Glutamatergic neuron (in vitro differentiated cells): Measurements from ENCODE around the gene AP3D1. TPM values are rescaled to one million over a fixed set of nuclear protein-coding genes. Genes with fewer than 3 reads are reported as not detected.

Experiments
- DNase-seq: peaks from one replicate; pipeline ENCODE4 v3.0.0; 2022
- H3K27ac Mint-ChIP-seq: one replicate; pipeline ENCODE4 v1.8.0; 2020; ENCODE audit warnings: mild to moderate bottlenecking, mixed read lengths, inconsistent platforms; ENCODE audit not compliant: unreplicated experiment
- H3K27me3 Mint-ChIP-seq: one replicate; pipeline ENCODE4 v1.8.0; 2020; ENCODE audit warnings: mild to moderate bottlenecking, moderate library complexity, mixed read lengths, inconsistent platforms; ENCODE audit not compliant: unreplicated experiment
- H3K36me3 Mint-ChIP-seq: one replicate; pipeline ENCODE4 v1.8.0; 2020; ENCODE audit warnings: mild to moderate bottlenecking, mixed read lengths, inconsistent platforms; ENCODE audit not compliant: unreplicated experiment
- H3K4me1 Mint-ChIP-seq: one replicate; pipeline ENCODE4 v1.8.0; 2020; ENCODE audit warnings: mild to moderate bottlenecking, low read depth, mixed read lengths, inconsistent platforms; ENCODE audit not compliant: unreplicated experiment
- H3K4me3 Mint-ChIP-seq: one replicate; pipeline ENCODE4 v1.8.0; 2020; ENCODE audit warnings: mild to moderate bottlenecking, mixed read lengths, inconsistent platforms; ENCODE audit not compliant: unreplicated experiment
- H3K9me3 Mint-ChIP-seq: one replicate; pipeline ENCODE4 v1.8.0; 2020; ENCODE audit warnings: mild to moderate bottlenecking, moderate library complexity, mixed read lengths, inconsistent platforms; ENCODE audit not compliant: unreplicated experiment
- total RNA-seq: library from RNA; stranded (reverse); fragmentation: NEBNext Ultra II Directional; extraction: Animal tissue kit (Norgen Biotek cat#: 25700); gene quantifications from one replicate; pipeline ENCODE4 v1.2.1, GENCODE V29; 2021; ENCODE audit not compliant: unreplicated experiment
- TF ChIP-seq, protein P1 (sequence below): fragments of 200-600 bp; sonication (generic); IDR thresholded peaks from one replicate; pipeline ENCODE4 v1.5.0; 2021; ENCODE audit not compliant: partially characterized antibody, unreplicated experiment

AP3D1 gene
- total RNA-seq, 1 donor from 2014 or later: 133 TPM

DNA sequence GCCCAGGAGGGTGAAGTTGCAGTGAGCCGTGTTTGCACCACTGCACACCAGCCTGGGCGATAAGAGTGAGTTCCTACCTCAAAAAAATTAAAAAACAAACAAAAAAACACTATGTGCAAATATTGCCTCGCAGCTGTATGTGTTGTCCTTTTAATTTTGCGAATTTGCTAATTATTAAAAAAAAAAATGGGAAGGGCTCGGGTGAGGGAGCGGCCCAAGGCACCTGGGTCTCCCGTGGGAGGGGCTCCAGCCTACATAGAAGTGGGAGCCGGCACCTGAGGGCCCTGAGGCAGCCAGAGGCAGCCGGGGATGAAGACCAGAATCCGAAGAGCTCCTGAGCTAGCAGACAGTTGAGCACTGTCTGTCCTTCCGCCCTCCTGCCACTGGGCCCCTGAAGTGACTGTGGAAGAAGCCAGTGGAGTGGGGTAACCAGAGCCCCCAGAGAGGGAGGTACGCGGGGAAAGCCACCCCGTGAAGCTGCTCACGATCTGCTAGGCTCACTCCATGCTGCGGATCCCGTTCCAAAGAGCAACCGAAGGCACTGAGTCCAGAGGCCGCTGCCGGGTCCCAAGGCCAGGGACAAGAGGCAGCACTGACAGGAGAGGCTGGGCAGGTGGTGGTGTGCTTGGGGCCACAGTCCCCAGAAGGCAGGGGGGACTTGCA is 48.2 kb downstream of the AP3D1 start:
- no peak for DNase-seq
- H3K27ac Mint-ChIP-seq: no peak overlapping the region
- H3K4me3 Mint-ChIP-seq: no peak overlapping the region
- H3K36me3 Mint-ChIP-seq: peaks cover 7% of the 10 kb centered on the region
- TF ChIP-seq, protein P1, sequence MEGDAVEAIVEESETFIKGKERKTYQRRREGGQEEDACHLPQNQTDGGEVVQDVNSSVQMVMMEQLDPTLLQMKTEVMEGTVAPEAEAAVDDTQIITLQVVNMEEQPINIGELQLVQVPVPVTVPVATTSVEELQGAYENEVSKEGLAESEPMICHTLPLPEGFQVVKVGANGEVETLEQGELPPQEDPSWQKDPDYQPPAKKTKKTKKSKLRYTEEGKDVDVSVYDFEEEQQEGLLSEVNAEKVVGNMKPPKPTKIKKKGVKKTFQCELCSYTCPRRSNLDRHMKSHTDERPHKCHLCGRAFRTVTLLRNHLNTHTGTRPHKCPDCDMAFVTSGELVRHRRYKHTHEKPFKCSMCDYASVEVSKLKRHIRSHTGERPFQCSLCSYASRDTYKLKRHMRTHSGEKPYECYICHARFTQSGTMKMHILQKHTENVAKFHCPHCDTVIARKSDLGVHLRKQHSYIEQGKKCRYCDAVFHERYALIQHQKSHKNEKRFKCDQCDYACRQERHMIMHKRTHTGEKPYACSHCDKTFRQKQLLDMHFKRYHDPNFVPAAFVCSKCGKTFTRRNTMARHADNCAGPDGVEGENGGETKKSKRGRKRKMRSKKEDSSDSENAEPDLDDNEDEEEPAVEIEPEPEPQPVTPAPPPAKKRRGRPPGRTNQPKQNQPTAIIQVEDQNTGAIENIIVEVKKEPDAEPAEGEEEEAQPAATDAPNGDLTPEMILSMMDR: no peak
- peaks cover 11% of the 10 kb centered on the region for H3K9me3 Mint-ChIP-seq
- H3K4me1 Mint-ChIP-seq: no peaks in the 10 kb centered on the region
- peaks cover 10% of the 10 kb centered on the region for H3K27me3 Mint-ChIP-seq

DNA sequence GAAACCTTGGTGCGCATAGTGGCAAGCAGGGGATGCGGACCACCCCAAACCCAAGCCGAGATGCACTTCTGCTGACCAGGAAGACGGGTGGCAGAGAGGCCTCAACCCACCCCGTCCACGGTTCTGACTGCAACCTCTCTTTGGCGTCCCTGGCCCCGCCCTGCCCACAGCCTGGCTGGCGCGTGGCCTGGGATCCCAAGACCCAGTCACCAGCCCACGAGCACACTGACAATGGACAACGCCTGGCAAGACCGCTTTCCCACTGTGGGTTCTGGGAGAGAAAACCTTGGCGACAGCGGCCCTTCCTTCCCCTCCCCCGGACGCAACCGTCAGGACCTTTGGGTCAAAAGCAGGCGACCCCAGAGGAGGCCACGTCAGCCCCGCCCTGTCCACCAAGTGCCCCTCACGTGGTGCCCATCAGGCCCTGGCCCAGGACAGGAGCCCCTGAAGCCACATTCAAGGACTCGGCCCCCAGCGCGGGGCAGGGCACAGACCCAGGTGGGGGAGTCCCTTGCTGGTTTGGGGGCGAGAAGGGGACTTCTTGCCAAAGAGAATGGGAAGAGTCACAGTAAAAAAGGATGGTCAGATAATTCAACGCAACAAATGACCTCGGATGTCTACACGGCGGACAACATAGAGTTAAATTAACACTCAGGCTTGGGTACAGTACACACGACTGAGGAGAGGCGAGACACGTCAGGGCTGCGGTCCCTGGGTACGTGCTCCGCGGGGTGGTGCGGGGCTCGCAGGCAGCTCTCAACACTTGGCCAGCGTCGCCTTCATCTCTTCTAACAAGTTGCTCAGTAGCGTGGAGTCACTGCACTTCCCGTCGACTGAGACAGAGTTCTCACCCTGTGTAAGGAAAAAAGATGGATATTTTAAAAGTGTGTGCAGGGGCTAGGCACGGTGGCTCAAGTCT is 49.7 kb downstream of the AP3D1 start:
- no peak for DNase-seq
- no peaks in the 10 kb centered on the region for H3K4me1 Mint-ChIP-seq
- H3K27me3 Mint-ChIP-seq: peaks cover 5% of the 10 kb centered on the region
- H3K27ac Mint-ChIP-seq: peak overlapping the region; percentile 8
- H3K9me3 Mint-ChIP-seq: peaks cover 7% of the 10 kb centered on the region
- no peak overlapping the region for H3K4me3 Mint-ChIP-seq
- peaks cover 7% of the 10 kb centered on the region for H3K36me3 Mint-ChIP-seq
- TF ChIP-seq, protein P1: no peak

DNA sequence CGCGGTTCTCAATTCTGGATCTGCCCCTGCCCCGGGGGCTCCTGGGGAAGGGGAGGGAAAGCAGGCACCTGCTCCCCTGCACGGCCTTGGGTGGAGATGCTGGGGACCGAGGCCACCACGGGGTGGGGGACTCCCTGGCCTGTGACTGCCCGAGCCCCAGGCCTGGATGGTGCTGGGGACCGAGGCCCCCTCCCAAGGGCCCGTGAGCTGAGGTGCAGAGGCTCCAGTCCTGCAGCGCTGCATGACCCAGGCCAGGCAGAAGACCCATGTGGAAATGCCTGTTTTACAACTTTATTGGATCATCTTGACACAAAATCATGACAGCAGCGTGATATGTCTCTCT is 50.7 kb downstream of the AP3D1 start:
- Mint-ChIP-seq H3K4me1 (no peaks in the 10 kb centered on the region), H3K36me3 (peaks cover 7% of the 10 kb centered on the region)

DNA sequence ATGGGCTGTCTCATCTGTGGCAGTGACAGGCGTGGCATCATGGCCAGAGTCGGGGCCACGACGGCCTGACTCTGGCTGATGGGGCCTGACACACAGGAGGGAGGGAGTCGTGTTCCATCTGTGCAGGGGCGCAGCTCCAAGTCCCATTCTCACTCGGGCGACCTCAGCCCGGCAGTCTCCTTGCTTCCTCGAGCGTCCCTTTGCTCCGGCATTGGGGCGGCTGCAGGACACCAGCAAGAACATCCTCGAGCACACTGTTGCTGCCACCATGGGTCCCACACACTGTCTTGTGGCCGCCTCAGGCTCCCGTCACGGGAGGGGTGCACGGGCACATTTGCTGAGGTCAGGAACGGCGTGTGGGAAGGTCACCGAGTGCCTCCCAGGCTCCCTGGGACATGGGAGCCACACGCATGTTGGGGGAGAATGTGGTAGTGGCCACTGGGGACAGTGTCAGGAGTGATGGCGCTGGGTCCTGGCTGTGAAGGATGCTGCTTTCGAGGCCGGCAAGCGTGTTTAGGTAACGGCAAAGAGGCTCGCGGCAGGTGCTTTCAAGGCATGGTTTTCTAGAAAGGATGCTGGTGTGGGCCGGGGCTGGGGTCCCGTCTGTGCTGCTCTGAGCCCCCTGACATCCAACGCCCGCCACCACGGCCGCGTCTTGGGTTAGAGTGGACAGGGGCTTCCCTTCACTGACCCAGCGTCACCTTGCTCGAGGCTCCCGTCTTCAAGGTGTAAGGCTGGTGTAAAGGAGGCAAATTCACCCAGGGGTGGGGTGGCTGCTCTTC is 51.2 kb downstream of the AP3D1 start:
- TF ChIP-seq, protein P1: no peak
- Mint-ChIP-seq H3K4me3 (no peak overlapping the region), H3K27ac (no peak overlapping the region)

More for the DNA sequence above, 50.7 kb downstream of the AP3D1 start:
- Mint-ChIP-seq H3K27me3 (peaks cover 6% of the 10 kb centered on the region), H3K4me3 (no peak overlapping the region), H3K9me3 (peaks cover 10% of the 10 kb centered on the region), H3K27ac (no peak overlapping the region)
- no peak for DNase-seq
- TF ChIP-seq, protein P1: no peak

More for the DNA sequence above, 51.2 kb downstream of the AP3D1 start:
- no peaks in the 10 kb centered on the region for H3K4me1 Mint-ChIP-seq
- H3K9me3 Mint-ChIP-seq: peaks cover 5% of the 10 kb centered on the region
- DNase-seq: no peak
- peaks cover 8% of the 10 kb centered on the region for H3K27me3 Mint-ChIP-seq
- H3K36me3 Mint-ChIP-seq: peaks cover 7% of the 10 kb centered on the region
